Breast epithelium (tissue), 3 donors: Measurements from ENCODE around the gene RAB3A.

Source experiments
- POLR2A ChIP-seq: fragments of 450-650 bp; IDR thresholded peaks from one replicate; pipeline ENCODE4 v1.6.1; 2016; ENCODE audit warnings: antibody characterized with exemption, mild to moderate bottlenecking, moderate library complexity
- POLR2AphosphoS5 ChIP-seq, 3 donors: sonication (generic); formaldehyde crosslinking; IDR thresholded peaks; one replicate each; pipeline ENCODE4 v1.6.1; 2017; ENCODE audit warnings: antibody characterized with exemption in 3 of 3
- TF ChIP-seq, protein P1 (sequence below), 3 donors: fragments of 450-650 bp; IDR thresholded peaks; one replicate each; pipeline ENCODE4 v1.5.1; 2016 to 2017; ENCODE audit warnings: antibody characterized with exemption in 3 of 3, mild to moderate bottlenecking in 3 of 3, moderate library complexity in 3 of 3

- TF ChIP-seq, protein P1, sequence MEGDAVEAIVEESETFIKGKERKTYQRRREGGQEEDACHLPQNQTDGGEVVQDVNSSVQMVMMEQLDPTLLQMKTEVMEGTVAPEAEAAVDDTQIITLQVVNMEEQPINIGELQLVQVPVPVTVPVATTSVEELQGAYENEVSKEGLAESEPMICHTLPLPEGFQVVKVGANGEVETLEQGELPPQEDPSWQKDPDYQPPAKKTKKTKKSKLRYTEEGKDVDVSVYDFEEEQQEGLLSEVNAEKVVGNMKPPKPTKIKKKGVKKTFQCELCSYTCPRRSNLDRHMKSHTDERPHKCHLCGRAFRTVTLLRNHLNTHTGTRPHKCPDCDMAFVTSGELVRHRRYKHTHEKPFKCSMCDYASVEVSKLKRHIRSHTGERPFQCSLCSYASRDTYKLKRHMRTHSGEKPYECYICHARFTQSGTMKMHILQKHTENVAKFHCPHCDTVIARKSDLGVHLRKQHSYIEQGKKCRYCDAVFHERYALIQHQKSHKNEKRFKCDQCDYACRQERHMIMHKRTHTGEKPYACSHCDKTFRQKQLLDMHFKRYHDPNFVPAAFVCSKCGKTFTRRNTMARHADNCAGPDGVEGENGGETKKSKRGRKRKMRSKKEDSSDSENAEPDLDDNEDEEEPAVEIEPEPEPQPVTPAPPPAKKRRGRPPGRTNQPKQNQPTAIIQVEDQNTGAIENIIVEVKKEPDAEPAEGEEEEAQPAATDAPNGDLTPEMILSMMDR (IDR thresholded peaks at IDR 0.05), result no peak
- TF ChIP-seq POLR2AphosphoS5 (IDR thresholded peaks at IDR 0.05) (no peak), POLR2A (no peak)
These were observed 5.9 kb downstream of the RAB3A start for GRCh38 chr19:18197941-18198340.
